Endodermal cell (in vitro differentiated cells): ENCODE measurements around the gene PPP4R2. TPM values are rescaled to one million over a fixed set of nuclear protein-coding genes. Genes with fewer than 3 reads are reported as not detected.

Experiments
- DNase-seq: peaks from one replicate; pipeline ENCODE4 v3.0.0-alpha.2; 2017
- H3K27ac ChIP-seq: 2 replicates; pipeline ENCODE4 v1.5.1; 2013; ENCODE audit warnings: mild to moderate bottlenecking, low read depth, low read length, moderate library complexity
- H3K27me3 ChIP-seq: 2 replicates; pipeline ENCODE4 v1.6.1; 2013; ENCODE audit warnings: mild to moderate bottlenecking, low read length, moderate library complexity; ENCODE audit not compliant: insufficient read depth, control insufficient read depth, poor library complexity, severe bottlenecking
- H3K36me3 ChIP-seq: 2 replicates; pipeline ENCODE4 v1.7.0; 2013; ENCODE audit warnings: mild to moderate bottlenecking, low read length, moderate library complexity; ENCODE audit not compliant: control insufficient read depth, insufficient read depth
- H3K4me1 ChIP-seq: one replicate; pipeline ENCODE4 v1.7.0; 2013; ENCODE audit warnings: low read length; ENCODE audit not compliant: control insufficient read depth, insufficient read depth
- H3K4me3 ChIP-seq: 2 replicates; pipeline ENCODE4 v1.5.1; 2013; ENCODE audit warnings: mild to moderate bottlenecking, low read length, moderate library complexity
- H3K9ac ChIP-seq: 2 replicates; pipeline ENCODE4 v1.6.1; 2013; ENCODE audit warnings: mild to moderate bottlenecking, low read length, moderate library complexity; ENCODE audit not compliant: poor library complexity, severe bottlenecking; ENCODE audit errors: extremely low read depth
- H3K9me3 ChIP-seq: 2 replicates; pipeline ENCODE4 v1.6.1; 2013; ENCODE audit warnings: mild to moderate bottlenecking, low read length, moderate library complexity; ENCODE audit not compliant: control insufficient read depth
- H3K27ac Mint-ChIP-seq: 2 replicates; pipeline ENCODE4 v1.8.0; 2020; ENCODE audit warnings: mixed read lengths
- H3K27me3 Mint-ChIP-seq: 2 replicates; pipeline ENCODE4 v1.8.0; 2021; ENCODE audit warnings: mild to moderate bottlenecking, mixed read lengths; ENCODE audit not compliant: insufficient read depth
- H3K36me3 Mint-ChIP-seq: 2 replicates; pipeline ENCODE4 v1.8.0; 2020; ENCODE audit warnings: low read depth, mixed read lengths
- H3K4me1 Mint-ChIP-seq: 2 replicates; pipeline ENCODE4 v1.8.0; 2020; ENCODE audit warnings: mixed read lengths
- H3K4me3 Mint-ChIP-seq: 2 replicates; pipeline ENCODE4 v1.8.0; 2020; ENCODE audit warnings: mild to moderate bottlenecking, moderate library complexity, mixed read lengths
- H3K9me3 Mint-ChIP-seq: 2 replicates; pipeline ENCODE4 v1.8.0; 2020; ENCODE audit warnings: mild to moderate bottlenecking, mixed read lengths
- WGBS, 2 experiments: methylation state at CpG; one replicate each; pipeline versions ENCODE4 v1.1.5 to v1.1.7; 2013; ENCODE audit warnings: missing lambda C conversion rate in 2 of 2, mixed read lengths in 1 of 2; ENCODE audit not compliant: insufficient coverage in 1 of 2, insufficient read length in 1 of 2; 5-methylcytosine and 5-hydroxymethylcytosine counted together
- total RNA-seq, 2 donors: library from RNA; stranded (reverse); fragmentation: NEBNext Ultra II Directional in 1 of 2; extraction: Animal tissue kit (Norgen Biotek cat#: 25700) in 1 of 2; gene quantifications; 2 replicates in 1 of 2; 3 replicates in 1 of 2; pipeline ENCODE4 v1.2.1, GENCODE V29; 2021
- TF ChIP-seq, protein P1 (sequence below): fragments of 200-600 bp; sonication (generic); conservative IDR thresholded peaks from 2 replicates; pipeline ENCODE4 v1.5.0; 2021; ENCODE audit warnings: antibody characterized with exemption, mild to moderate bottlenecking

Gene PPP4R2
- total RNA-seq, 2 donors from 2014 or later, result 133 to 157 TPM

GRCh38 chr3:73045391-73045790, 48.8 kb downstream of the PPP4R2 start:
- no peaks in the 10 kb centered on the region for H3K27me3 Mint-ChIP-seq
- peak overlapping the region; percentile 44 for H3K27ac Mint-ChIP-seq
- Histone ChIP-seq H3K9ac (no peak overlapping the region), H3K4me1 (peaks cover 4% of the 10 kb centered on the region), H3K36me3 (peaks cover 29% of the 10 kb centered on the region), H3K27ac (no peak overlapping the region), H3K4me3 (peak overlapping the region; percentile 46), H3K27me3 (no peaks in the 10 kb centered on the region), H3K9me3 (no peaks in the 10 kb centered on the region)
- WGBS, 2 experiments, result 87 to 94% methylated on average over 2 to 6 of the region's 6 CpGs
- no peaks in the 10 kb centered on the region for H3K9me3 Mint-ChIP-seq
- H3K36me3 Mint-ChIP-seq, result peaks cover 30% of the 10 kb centered on the region
- no peak for DNase-seq
- TF ChIP-seq, protein P1, sequence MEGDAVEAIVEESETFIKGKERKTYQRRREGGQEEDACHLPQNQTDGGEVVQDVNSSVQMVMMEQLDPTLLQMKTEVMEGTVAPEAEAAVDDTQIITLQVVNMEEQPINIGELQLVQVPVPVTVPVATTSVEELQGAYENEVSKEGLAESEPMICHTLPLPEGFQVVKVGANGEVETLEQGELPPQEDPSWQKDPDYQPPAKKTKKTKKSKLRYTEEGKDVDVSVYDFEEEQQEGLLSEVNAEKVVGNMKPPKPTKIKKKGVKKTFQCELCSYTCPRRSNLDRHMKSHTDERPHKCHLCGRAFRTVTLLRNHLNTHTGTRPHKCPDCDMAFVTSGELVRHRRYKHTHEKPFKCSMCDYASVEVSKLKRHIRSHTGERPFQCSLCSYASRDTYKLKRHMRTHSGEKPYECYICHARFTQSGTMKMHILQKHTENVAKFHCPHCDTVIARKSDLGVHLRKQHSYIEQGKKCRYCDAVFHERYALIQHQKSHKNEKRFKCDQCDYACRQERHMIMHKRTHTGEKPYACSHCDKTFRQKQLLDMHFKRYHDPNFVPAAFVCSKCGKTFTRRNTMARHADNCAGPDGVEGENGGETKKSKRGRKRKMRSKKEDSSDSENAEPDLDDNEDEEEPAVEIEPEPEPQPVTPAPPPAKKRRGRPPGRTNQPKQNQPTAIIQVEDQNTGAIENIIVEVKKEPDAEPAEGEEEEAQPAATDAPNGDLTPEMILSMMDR, result no peak
- peaks cover 51% of the 10 kb centered on the region for H3K4me1 Mint-ChIP-seq
- peak overlapping the region; percentile 20 for H3K4me3 Mint-ChIP-seq

DNA sequence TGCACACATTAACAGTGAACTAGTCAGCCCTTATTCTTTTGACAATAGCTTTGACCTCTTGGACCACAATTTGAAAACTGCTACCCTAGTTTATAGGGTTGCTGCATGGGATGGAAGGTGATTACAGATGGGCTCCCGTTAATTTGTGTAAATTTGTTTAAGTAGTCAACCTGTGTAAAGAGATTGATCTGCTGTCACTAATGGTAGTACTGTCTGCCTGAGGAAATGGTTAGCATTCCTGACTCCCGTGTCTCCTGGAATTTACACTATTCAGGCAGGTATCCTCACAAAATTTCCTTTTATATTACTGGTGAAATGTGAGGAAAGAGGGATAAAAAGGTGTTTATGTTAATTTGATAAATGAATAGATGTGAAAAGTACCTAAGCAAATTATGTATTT, 49.6 kb downstream of the PPP4R2 start:
- H3K27ac Mint-ChIP-seq, result peak overlapping the region; percentile 45
- Histone ChIP-seq H3K4me3 (peak overlapping the region; percentile 3), H3K36me3 (peaks cover 38% of the 10 kb centered on the region), H3K27ac (no peak overlapping the region), H3K9me3 (no peaks in the 10 kb centered on the region), H3K27me3 (no peaks in the 10 kb centered on the region), H3K4me1 (peaks cover 4% of the 10 kb centered on the region), H3K9ac (no peak overlapping the region)
- peaks cover 38% of the 10 kb centered on the region for H3K36me3 Mint-ChIP-seq
- 33 to 40% methylated on average over 1 to 2 of the region's 2 CpGs for WGBS, 2 experiments
- H3K4me1 Mint-ChIP-seq, result peaks cover 45% of the 10 kb centered on the region
- H3K4me3 Mint-ChIP-seq, result no peak overlapping the region
- H3K27me3 Mint-ChIP-seq, result no peaks in the 10 kb centered on the region
- TF ChIP-seq, protein P1, result no peak
- H3K9me3 Mint-ChIP-seq, result no peaks in the 10 kb centered on the region
- DNase-seq, result no peak

GRCh38 chr3:73049319-73049718, 52.7 kb downstream of the PPP4R2 start:
- H3K9me3 ChIP-seq, result no peaks in the 10 kb centered on the region
- no peak overlapping the region for H3K4me3 ChIP-seq
- H3K27ac ChIP-seq, result no peak overlapping the region
- 97 to 99% methylated on average over 7 of the region's 10 CpGs for WGBS, 2 experiments
- Mint-ChIP-seq H3K27ac (no peak overlapping the region), H3K4me3 (no peak overlapping the region), H3K4me1 (peaks cover 25% of the 10 kb centered on the region), H3K36me3 (peaks cover 33% of the 10 kb centered on the region), H3K9me3 (no peaks in the 10 kb centered on the region), H3K27me3 (no peaks in the 10 kb centered on the region)
- H3K4me1 ChIP-seq, result peaks cover 2% of the 10 kb centered on the region
- TF ChIP-seq, protein P1, result no peak
- H3K27me3 ChIP-seq, result no peaks in the 10 kb centered on the region
- no peak overlapping the region for H3K9ac ChIP-seq
- no peak for DNase-seq
- H3K36me3 ChIP-seq, result peaks cover 46% of the 10 kb centered on the region
